NOMO-1 treated with DMSO at 0.1 percent for 48 hours (cell line): Measurements from ENCODE around the gene ALPL.

Experiments used
- DNase-seq: peaks from one replicate; lab custom pipeline; 2025; ENCODE audit not compliant: unreplicated experiment; lab: John Stamatoyannopoulos, UW

Gene ALPL

GRCh38 chr1:21526441-21526840 lies 17.2 kb downstream of the ALPL start:
- DNase-seq, result no peak

DNA sequence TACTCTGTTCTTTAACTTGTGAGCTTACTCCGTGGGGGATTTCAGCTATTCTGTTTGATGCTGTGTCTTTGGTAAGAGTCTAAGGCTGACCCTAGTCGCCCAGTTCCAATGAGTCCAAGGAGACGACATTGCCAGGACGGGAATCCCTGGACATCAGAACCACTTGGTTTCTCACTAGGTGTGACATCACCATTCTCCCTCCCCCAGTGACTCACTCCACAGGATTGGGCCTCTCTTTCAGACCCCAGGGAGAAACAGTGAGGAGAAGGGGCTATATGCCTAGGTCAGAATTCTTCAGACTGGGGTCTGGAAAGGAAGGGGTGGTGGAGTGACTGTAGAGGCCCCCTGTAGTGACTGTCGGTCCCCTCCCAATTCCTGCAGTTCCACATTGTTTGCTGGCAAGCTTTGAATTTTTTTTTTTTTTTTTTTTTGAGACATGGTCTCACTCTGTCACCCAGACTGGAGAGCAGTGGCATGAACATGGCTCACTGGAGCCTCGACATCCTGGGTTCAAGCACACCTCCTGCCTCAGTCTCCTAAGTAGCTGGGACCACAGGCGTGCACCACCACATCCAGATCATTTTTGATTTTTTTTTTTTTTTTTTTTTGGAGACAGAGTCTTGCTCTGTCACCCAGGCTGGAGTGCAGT lies 21.3 kb downstream of the ALPL start:
- no peak for DNase-seq

DNA sequence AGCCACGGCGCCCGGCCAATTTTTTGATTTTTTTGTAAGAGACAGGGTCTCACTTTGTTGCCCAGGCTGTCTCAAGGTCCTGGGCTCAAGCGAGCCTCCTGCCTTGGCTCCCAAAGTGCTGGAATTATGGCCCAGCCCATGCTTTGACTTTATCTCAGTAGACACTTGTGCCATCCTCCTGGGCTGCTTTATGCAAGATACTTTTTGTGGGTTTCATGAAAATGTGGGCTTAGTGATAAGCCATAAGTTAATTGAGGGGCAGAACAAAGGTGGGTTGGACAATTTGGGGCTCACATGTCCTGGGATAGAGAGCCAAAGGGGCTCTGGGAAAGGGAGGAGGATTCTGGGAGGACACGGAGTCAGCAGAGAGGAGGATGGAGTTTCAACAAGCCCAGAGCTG lies 22.0 kb downstream of the ALPL start:
- DNase-seq, result no peak

DNA sequence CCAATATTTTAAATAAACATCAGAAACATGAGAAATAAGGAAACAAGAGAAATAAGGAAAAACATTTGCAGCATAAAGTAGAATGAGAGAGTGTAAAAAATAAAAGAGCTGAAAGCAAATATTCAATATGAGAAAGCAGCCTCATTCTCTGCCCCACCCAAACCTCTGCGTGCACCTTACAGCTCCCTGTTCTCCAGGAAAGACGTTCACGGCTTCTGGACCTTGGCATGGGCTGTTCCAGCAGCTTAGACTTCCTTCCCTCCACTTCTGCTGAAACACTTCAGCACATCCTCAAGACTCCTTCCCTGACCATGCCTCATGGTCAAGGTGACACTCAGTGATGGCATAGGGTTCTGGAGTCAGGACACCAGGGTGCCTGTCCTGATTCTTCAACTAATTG lies 23.3 kb downstream of the ALPL start:
- no peak for DNase-seq

DNA sequence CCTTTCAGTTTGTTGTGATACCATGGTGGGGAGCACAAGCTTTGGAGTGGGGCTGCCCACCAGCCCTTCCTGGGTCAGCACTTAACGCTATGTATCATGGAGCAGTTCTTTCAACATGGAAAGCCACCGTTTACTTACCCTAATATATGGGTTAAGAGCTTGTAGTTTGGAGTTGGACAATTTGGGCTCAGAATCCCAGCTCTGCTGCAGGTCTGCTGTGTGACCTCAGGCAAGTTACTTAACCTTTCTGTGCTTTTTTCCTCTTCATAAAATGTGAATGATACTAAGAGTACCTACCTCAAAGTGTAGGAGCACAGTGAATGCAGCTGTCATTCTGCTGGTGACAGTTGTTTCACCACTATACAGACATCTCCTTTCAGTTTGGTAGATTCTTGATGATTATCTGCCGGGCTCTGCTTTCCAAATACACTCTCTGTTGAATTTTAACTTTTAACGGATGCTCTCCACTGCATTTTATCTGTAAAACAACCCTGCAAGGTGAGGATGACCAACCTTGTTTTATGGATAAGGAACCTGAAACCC lies 23.8 kb downstream of the ALPL start:
- no peak for DNase-seq

GRCh38 chr1:21534146-21534545 lies 24.9 kb downstream of the ALPL start:
- DNase-seq, result no peak

GRCh38 chr1:21534674-21535378 lies 25.6 kb downstream of the ALPL start:
- peak; percentile 39 for DNase-seq

DNA sequence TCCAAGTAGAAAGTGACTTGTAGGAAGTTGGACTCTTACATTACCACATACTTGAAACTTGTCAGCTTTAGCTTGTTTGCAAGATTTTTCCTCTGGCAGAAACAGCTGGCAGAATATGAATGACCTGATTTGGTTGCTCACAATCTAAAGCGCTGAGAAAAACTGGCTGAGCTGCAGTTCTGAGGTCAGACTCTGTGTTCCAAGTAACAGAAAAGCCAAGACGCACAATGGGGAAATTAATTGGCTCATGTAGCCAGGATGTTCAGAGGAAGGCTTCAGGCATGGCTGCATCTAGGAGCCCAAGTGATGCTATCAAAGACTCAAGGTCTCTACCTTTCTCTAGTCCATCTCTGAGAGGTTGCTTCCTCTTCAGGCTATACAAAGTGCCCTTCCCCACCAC lies 27.0 kb downstream of the ALPL start:
- no peak for DNase-seq

DNA sequence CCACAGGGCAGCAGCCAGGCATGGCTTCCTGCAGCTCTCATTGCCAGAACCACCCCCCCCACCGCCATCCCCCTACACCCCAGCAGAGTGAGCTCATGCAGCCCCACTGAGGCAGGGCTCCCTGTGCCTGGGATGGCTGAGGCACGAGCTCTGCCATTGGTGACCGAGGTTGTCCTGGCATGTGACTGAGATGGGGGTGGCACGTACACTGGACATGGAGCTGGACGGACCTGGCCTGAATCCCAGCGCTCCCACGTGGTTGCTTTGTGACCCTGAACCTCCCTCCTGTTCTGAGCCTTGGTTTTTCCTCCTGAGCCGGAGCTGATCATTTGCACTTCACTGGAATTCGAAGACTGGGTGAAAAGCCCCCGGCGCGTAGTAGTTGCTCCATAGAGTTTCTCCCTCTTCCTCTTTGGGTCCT lies 28.3 kb downstream of the ALPL start:
- no peak for DNase-seq

DNA sequence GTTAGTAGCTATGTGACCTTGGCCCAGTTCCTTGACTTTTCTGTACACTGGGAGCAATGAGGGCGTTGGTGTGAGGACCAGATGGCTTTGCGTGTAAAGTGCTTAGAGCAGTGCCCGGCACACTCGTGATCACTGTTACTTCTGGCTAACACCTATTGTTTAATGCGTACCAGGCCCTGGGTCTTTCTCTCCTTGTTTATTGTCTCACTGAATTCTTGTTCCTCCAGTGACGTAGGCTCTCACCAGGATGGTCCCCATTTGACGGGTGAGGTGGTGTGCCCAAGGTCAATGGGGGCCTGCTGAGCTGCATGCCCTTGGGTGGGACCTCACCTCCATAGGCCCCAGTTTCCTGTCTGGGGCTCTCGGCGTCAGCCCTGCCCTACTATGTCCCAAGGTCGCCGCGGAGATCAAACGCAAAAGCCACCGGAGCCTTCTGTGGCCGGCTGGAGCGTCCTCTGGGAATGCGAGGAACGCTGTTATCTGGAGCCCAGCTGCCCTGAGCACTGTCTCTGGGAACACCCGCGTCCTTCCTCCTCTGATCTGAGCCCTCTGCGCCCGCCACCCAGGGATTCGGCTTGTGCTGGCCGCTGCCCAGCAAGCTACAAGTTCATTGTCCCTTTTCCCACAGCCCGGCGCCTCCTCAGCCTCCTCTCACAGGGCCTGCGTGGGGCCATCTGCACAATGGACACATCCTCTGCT lies 28.9 kb downstream of the ALPL start:
- no peak for DNase-seq

DNA sequence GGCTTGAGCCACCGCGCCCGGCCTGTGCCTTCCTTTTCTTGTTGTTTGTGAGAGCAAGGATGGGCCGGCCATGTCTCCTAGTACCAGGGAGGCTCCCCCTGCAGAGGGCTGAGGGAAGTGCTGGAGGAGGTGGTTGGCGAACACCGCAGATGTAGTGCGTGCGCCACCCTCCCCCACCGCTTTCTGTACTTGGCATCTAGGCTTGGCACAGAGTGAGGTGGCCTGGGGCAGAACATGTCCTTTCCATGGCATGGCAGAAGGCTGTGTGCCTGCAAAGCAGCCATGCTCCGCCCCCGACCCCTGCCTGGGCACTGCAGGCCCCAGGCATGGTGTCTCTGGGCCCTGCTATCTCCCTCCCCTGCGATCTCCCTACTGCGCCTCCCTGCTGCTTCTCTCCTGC lies 30.7 kb downstream of the ALPL start:
- no peak for DNase-seq

DNA sequence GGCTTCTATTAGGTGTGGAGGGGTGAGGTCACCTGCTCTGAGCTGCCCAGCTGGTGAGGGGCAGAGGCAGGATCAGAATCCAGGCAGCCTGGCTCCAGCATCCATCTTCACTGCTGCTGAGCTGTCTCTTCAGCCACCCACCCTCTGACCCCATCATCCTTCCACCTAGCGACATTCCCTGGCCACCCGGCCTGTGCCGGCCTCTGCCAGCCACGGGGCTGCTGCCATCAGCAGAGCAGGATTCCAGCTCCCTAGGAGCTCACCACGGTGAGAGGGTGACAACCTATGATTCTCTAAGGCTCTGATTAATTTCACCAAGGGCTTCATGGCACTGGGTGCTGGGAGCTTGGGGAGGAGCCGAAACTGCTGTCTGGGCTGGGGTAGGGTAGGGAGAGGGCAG lies 32.1 kb downstream of the ALPL start:
- DNase-seq, result no peak

GRCh38 chr1:21541835-21542234 lies 32.6 kb downstream of the ALPL start:
- no peak for DNase-seq

GRCh38 chr1:21543598-21543997 lies 34.4 kb downstream of the ALPL start:
- no peak for DNase-seq

- DNase-seq, result no peak
Observed at GRCh38 chr1:21544095-21544494, 34.9 kb downstream of the ALPL start.

DNA sequence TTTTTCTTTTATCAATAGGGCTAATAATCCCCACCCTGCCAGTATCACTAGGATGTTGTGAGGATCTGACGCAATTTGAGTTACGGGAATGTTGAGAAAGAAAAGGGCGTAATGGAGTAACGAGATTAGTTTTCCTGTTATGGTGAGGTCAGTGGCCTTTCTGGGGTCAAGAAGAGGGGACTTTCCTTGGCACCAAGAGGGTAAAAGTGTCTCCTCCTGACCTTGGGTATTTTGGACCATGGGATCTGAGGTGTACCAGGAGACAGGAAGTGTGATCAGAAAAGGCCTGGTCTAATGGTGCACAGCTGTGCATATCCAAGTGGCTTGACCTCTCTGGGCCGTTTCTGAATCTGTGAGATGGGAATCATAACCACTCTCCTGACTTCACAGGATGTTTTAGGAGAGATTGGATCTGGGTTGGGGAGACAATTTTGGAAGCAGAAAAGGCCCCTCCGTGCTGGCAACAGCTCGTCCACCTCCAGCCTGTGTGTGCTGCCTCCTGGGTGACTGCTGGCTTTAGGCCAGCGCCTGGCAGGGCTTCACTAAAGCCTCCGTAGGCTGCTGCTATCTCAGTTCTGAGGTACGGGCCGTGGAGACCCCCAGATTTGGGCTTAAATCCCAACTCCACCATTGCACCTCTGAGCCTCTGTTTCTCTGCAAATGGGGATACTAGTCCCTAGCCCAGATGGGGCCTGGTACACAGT lies 37.1 kb downstream of the ALPL start:
- no peak for DNase-seq

DNA sequence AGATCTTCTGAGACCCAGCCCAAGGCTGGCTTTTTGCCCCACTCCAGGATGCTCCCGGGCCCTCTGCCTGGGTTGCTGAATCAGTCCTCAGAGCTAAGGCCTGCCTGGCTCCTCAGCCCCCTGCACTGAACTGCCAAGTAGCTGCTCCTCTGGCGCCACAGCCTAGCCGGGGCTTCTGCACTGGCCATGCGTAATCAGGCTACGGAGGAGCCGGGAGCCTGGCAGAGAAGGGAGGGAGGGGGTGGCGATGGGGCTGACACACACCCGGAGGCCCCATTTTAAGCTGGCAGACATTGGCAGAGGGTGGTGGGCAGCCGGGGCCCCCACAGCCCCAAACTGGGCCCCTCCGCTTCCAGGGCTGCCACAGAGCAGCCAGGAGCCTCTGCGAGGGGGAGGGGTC lies 38.7 kb downstream of the ALPL start:
- no peak for DNase-seq

- DNase-seq, result peak; percentile 5
Observed at GRCh38 chr1:21550097-21550496, 40.9 kb downstream of the ALPL start.

DNA sequence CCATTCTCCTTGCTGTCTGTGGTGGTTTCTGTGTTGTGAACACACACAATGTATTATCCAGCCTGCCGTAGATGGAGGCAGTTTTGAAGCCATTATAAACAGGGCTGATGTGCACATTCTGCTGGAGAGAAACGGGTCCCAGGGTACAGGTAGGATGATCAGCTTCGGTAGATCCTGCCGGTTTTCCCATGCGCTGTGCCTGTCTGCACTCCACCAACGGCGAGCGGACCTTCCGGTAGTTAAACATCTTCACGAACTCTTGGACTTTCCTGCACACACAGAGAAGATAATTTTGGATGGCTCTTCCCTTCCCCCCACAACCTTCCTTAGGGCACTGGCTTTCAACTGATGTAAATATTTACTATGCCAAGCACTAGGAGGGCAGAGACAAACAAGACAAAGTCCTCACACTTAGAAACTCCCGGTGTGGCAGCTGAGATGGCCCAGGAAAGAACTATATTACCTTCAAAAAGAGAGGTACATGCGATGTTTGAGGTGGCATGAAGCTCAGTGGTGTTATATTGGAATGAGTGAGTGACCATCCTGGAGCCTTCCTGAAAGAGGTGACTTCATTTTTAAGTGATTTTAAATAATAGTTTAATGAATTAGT lies 41.7 kb downstream of the ALPL start:
- DNase-seq, result no peak

DNA sequence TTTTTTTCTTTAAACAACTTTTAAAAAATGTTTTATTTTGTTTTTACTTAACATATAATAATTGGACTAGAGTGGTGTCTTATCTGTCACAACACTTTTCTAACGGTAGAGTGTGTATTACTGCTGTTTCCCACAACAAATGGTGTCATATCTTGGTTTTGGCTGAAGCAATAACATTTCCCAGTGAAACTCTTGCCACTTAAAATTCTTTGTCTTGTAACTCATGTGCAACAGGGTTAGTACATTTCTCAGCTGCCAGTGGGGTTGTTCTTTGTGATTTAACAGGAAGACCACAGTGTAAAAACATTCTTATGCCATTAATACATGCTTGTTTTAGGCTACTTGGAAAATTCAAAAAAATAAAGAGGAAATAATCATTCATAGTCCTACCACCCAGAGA lies 43.5 kb downstream of the ALPL start:
- DNase-seq, result peak; percentile 51
